B cell (primary cell): ENCODE results near the gene ABCC1. TPM values are rescaled to one million over a fixed set of nuclear protein-coding genes. Genes with fewer than 3 reads are reported as not detected.

ENCODE experiments used
- ATAC-seq: fragments of 200-7000 bp; cut with Tn5 transposase; one replicate; pipeline ENCODE4 v1.10.0; 2021; ENCODE audit warnings: low read depth, mild to moderate bottlenecking, moderate number of reproducible peaks, moderate library complexity
- CTCF ChIA-PET: fragments of 350-600 bp; sonication (Branson Sonifier 250); formaldehyde crosslinking; loops from one replicate; lab custom pipeline; 2021; ENCODE audit warnings: antibody characterized with exemption, inconsistent platforms; lab: Charles Lee
- POLR2A ChIA-PET: fragments of 350-600 bp; sonication (Branson Sonifier 250); formaldehyde crosslinking; loops from one replicate; lab custom pipeline; 2021; ENCODE audit warnings: antibody characterized with exemption; lab: Charles Lee
- DNase-seq: peaks from one replicate; pipeline ENCODE4 v3.0.0; 2013
- H2AFZ ChIP-seq: 2 replicates; pipeline ENCODE4 v1.6.1; 2012; ENCODE audit warnings: mild to moderate bottlenecking, low read depth, low read length; ENCODE audit not compliant: insufficient read depth, poor library complexity, severe bottlenecking
- H3K27ac ChIP-seq, 2 donors: 1 replicate in 1 of 2; 2 replicates in 1 of 2; pipeline ENCODE4 v1.5.1; 2012 to 2013; ENCODE audit warnings: low read length in 2 of 2, mild to moderate bottlenecking in 2 of 2, moderate library complexity in 1 of 2
- H3K27me3 ChIP-seq, 4 experiments: fragments of 200-600 bp in 1 of 4; sonication (generic) in 1 of 4; replicated peaks in 1 of 4; 1 replicate in 2 of 4; 2 replicates in 2 of 4; pipeline versions ENCODE4 v1.6.1 to v1.7.0; 2013 to 2016; ENCODE audit warnings: low read length in 3 of 4, mild to moderate bottlenecking in 2 of 4, mixed read lengths in 1 of 4, moderate library complexity in 1 of 4; ENCODE audit not compliant: insufficient read depth in 4 of 4, control insufficient read depth in 3 of 4; ENCODE audit errors: control extremely low read depth in 1 of 4
- H3K36me3 ChIP-seq, 2 experiments: replicated peaks in 1 of 2; 1 replicate in 1 of 2; 2 replicates in 1 of 2; pipeline versions ENCODE4 v1.6.1 to v1.7.1; 2013; ENCODE audit warnings: low read length in 1 of 2; ENCODE audit not compliant: insufficient read depth in 2 of 2, control insufficient read depth in 1 of 2; ENCODE audit errors: control extremely low read depth in 1 of 2, extremely low read depth in 1 of 2
- H3K4me1 ChIP-seq, 2 donors: fragments of 200-600 bp in 1 of 2; sonication (generic) in 1 of 2; 1 replicate in 1 of 2; 2 replicates in 1 of 2; pipeline versions ENCODE4 v1.5.1 to v1.6.1; 2013 to 2017; ENCODE audit warnings: low read length in 2 of 2; ENCODE audit not compliant: control insufficient read depth in 2 of 2, insufficient read depth in 2 of 2
- H3K4me2 ChIP-seq: replicated peaks from 2 replicates; pipeline ENCODE3; 2012; ENCODE audit warnings: mild to moderate bottlenecking, low read depth, low read length; ENCODE audit not compliant: poor library complexity, severe bottlenecking
- H3K4me3 ChIP-seq, 5 experiments: fragments of 200-600 bp in 1 of 5; sonication (generic) in 1 of 5; 1 replicate in 3 of 5; 2 replicates in 2 of 5; pipeline versions ENCODE4 v1.5.1 to v1.7.0; 2011 to 2016; ENCODE audit warnings: low read length in 4 of 5, mild to moderate bottlenecking in 4 of 5, low read depth in 2 of 5, control low read depth in 1 of 5, moderate library complexity in 1 of 5; ENCODE audit not compliant: insufficient read depth in 1 of 5; ENCODE audit errors: control extremely low read depth in 1 of 5, extremely low read depth in 1 of 5
- H3K79me2 ChIP-seq: fragments of 200-600 bp; sonication (generic); one replicate; pipeline ENCODE4 v1.6.0; 2016; ENCODE audit warnings: low read length; ENCODE audit not compliant: control insufficient read depth, insufficient read depth
- H3K9ac ChIP-seq: fragments of 200-600 bp; sonication (generic); 2 replicates; pipeline ENCODE4 v1.6.1; 2017; ENCODE audit warnings: mild to moderate bottlenecking, low read length, moderate library complexity
- H3K9me3 ChIP-seq, 3 donors: one replicate each; pipeline versions ENCODE4 v1.6.1 to v1.7.1; 2013; ENCODE audit warnings: low read length in 2 of 3; ENCODE audit not compliant: control insufficient read depth in 2 of 3, insufficient read depth in 1 of 3; ENCODE audit errors: control extremely low read depth in 1 of 3
- H4K20me1 ChIP-seq: 2 replicates; pipeline ENCODE4 v1.6.0; 2012; ENCODE audit warnings: mild to moderate bottlenecking, low read length; ENCODE audit not compliant: insufficient read depth, control insufficient read depth, poor library complexity, severe bottlenecking
- H3K27ac Mint-ChIP-seq: one replicate; pipeline ENCODE4 v1.8.0; 2021; ENCODE audit warnings: mixed read lengths
- H3K27me3 Mint-ChIP-seq: one replicate; pipeline ENCODE4 v1.8.0; 2021; ENCODE audit warnings: mixed read lengths
- H3K4me1 Mint-ChIP-seq: one replicate; pipeline ENCODE4 v1.8.0; 2021; ENCODE audit warnings: mixed read lengths
- H3K4me3 Mint-ChIP-seq: one replicate; pipeline ENCODE4 v1.8.0; 2021; ENCODE audit warnings: mixed read lengths
- H3K9me3 Mint-ChIP-seq: one replicate; pipeline ENCODE4 v1.8.0; 2022; ENCODE audit warnings: mixed read lengths; ENCODE audit not compliant: insufficient read depth
- CTCF ChIP-seq: fragments of 200-600 bp; IDR thresholded peaks from one replicate; pipeline ENCODE4 v1.8.0; 2022; ENCODE audit warnings: antibody characterized with exemption, mild to moderate bottlenecking
- EZH2 ChIP-seq: IDR thresholded peaks from 2 replicates; pipeline ENCODE4 v1.6.1; 2012; ENCODE audit warnings: borderline replicate concordance, low read depth, mild to moderate bottlenecking, moderate library complexity, low read length; ENCODE audit not compliant: insufficient read depth, poor library complexity, severe bottlenecking
- WGBS: methylation state at CpG from one replicate; pipeline ENCODE4 v1.1.5; 2013; ENCODE audit warnings: missing lambda C conversion rate; ENCODE audit not compliant: insufficient coverage; 5-methylcytosine and 5-hydroxymethylcytosine counted together
- intact Hi-C: fragments of 100-400 bp; cut with micrococcal nuclease; formaldehyde crosslinking; loops from one replicate; pipeline ENCODE4 v1.10.0; 2022
- polyA plus RNA-seq: library from polyadenylated mRNA; depleted of rRNA; stranded (reverse); fragments of >200 nt; gene quantifications from 2 replicates; pipeline ENCODE4 v1.2.3, GENCODE V29; 2012
- total RNA-seq, 2 donors: library from RNA; stranded (reverse); fragments of 120-200 nt in 1 of 2; gene quantifications; 1 replicate in 1 of 2; 2 replicates in 1 of 2; pipeline versions ENCODE4 v1.2.3 to v1.2.4, GENCODE V29; 2013 to 2022

Gene ABCC1
- total and polyA plus RNA-seq, 2 donors (not counting 1 experiment from before 2014, with no cell fraction given), result 21.8 to 73.0 TPM

GRCh38 chr16:15900357-15900756 is 49.1 kb upstream of the ABCC1 start:
- no peaks in the 10 kb centered on the region for H3K27me3 Mint-ChIP-seq
- H3K9me3 Mint-ChIP-seq, result no peaks in the 10 kb centered on the region
- Histone ChIP-seq H3K27ac (no peak overlapping the region), H3K79me2 (no peaks in the 10 kb centered on the region), H3K36me3 (no peaks in the 10 kb centered on the region), H3K9me3 (no peaks in the 10 kb centered on the region), H3K27me3 (no peaks in the 10 kb centered on the region), H3K9ac (no peak overlapping the region), H3K4me2 (no peak overlapping the region), H3K4me1 (peaks cover 5% of the 10 kb centered on the region in 2 donors), H2AFZ (no peak overlapping the region), H3K4me3 (no peak overlapping the region), H4K20me1 (no peaks in the 10 kb centered on the region)
- intact Hi-C loops, result no loop called here
- ChIA-PET POLR2A (no interaction called here), CTCF (no interaction called here)
- no peak for DNase-seq
- peaks cover 11% of the 10 kb centered on the region for H3K4me1 Mint-ChIP-seq
- H3K4me3 Mint-ChIP-seq, result no peak overlapping the region
- H3K27ac Mint-ChIP-seq, result no peak overlapping the region
- no CpG with 5 or more reads among the region's 3 CpGs for WGBS
- ATAC-seq, result no peak
- TF ChIP-seq EZH2 (no peak), CTCF (no peak)

GRCh38 chr16:15900901-15901500 is 48.4 kb upstream of the ABCC1 start:
- Mint-ChIP-seq H3K9me3 (no peaks in the 10 kb centered on the region), H3K27me3 (no peaks in the 10 kb centered on the region), H3K27ac (no peak overlapping the region), H3K4me3 (no peak overlapping the region), H3K4me1 (peaks cover 11% of the 10 kb centered on the region)
- DNase-seq, result no peak
- H3K9me3 ChIP-seq, result no peaks in the 10 kb centered on the region
- ChIA-PET CTCF (no interaction called here), POLR2A (no interaction called here)
- intact Hi-C loops, result no loop called here
- WGBS, result 66% methylated on average over 3 of the region's 6 CpGs
- TF ChIP-seq EZH2 (no peak), CTCF (no peak)
- peaks cover 5% of the 10 kb centered on the region in 2 donors for H3K4me1 ChIP-seq
- H3K9ac ChIP-seq, result no peak overlapping the region
- H4K20me1 ChIP-seq, result no peaks in the 10 kb centered on the region
- no peak overlapping the region for H3K27ac ChIP-seq
- ATAC-seq, result no peak
- no peak overlapping the region for H3K4me3 ChIP-seq
- no peak overlapping the region for H3K4me2 ChIP-seq
- H3K79me2 ChIP-seq, result no peaks in the 10 kb centered on the region
- no peaks in the 10 kb centered on the region for H3K27me3 ChIP-seq
- no peaks in the 10 kb centered on the region for H3K36me3 ChIP-seq
- H2AFZ ChIP-seq, result no peak overlapping the region
